H9 (cell line): ENCODE data around the gene MRPS27. TPM values are rescaled to one million over a fixed set of nuclear protein-coding genes. Genes with fewer than 3 reads are reported as not detected.

Source experiments
- DNase-seq: peaks from one replicate; pipeline ENCODE4 v3.0.0-alpha.2; 2017
- H2AFZ ChIP-seq: one replicate; pipeline ENCODE4 v1.6.1; 2013; ENCODE audit warnings: mild to moderate bottlenecking, low read length, control low read depth, moderate library complexity
- H2AK5ac ChIP-seq: 2 replicates; pipeline ENCODE4 v1.6.1; 2013; ENCODE audit warnings: low read length, control low read depth, mixed read lengths; ENCODE audit not compliant: insufficient read length
- H2BK120ac ChIP-seq: one replicate; pipeline ENCODE4 v1.6.1; 2013; ENCODE audit warnings: low read depth, mild to moderate bottlenecking, low read length, control low read depth, inconsistent platforms; ENCODE audit not compliant: poor library complexity, severe bottlenecking
- H2BK12ac ChIP-seq: 2 replicates; pipeline ENCODE4 v1.6.1; 2013; ENCODE audit warnings: low read length, control low read depth, mixed read lengths, low read depth; ENCODE audit not compliant: insufficient read length
- H2BK15ac ChIP-seq: 2 replicates; pipeline ENCODE4 v1.6.1; 2013; ENCODE audit warnings: low read depth, low read length, control low read depth
- H2BK20ac ChIP-seq: one replicate; pipeline ENCODE4 v1.6.1; 2013; ENCODE audit warnings: low read depth, mild to moderate bottlenecking, low read length, control low read depth, inconsistent platforms; ENCODE audit not compliant: poor library complexity, severe bottlenecking
- H2BK5ac ChIP-seq: 2 replicates; pipeline ENCODE4 v1.6.1; 2013; ENCODE audit warnings: low read length, control low read depth, mixed read lengths; ENCODE audit not compliant: insufficient read length
- H3K14ac ChIP-seq: 2 replicates; pipeline ENCODE4 v1.6.1; 2013; ENCODE audit warnings: low read length, control low read depth; ENCODE audit not compliant: insufficient read depth
- H3K18ac ChIP-seq: 2 replicates; pipeline ENCODE4 v1.6.1; 2013; ENCODE audit warnings: low read depth, mild to moderate bottlenecking, mixed read lengths, low read length, control low read depth; ENCODE audit not compliant: insufficient read length
- H3K23ac ChIP-seq: 2 replicates; pipeline ENCODE4 v1.6.1; 2013; ENCODE audit warnings: low read length, control low read depth, mixed read lengths, low read depth; ENCODE audit not compliant: insufficient read length
- H3K23me2 ChIP-seq: 2 replicates; pipeline ENCODE4 v1.6.1; 2013; ENCODE audit warnings: low read depth, mild to moderate bottlenecking, mixed read lengths, low read length, control low read depth; ENCODE audit not compliant: insufficient read length, poor library complexity, severe bottlenecking
- H3K27ac ChIP-seq: 2 replicates; pipeline ENCODE4 v1.5.1; 2013; ENCODE audit warnings: low read length, control low read depth, mixed read lengths, low read depth; ENCODE audit not compliant: insufficient read length
- H3K27me3 ChIP-seq: 2 replicates; pipeline ENCODE4 v1.6.1; 2013; ENCODE audit warnings: low read length, control low read depth, inconsistent platforms; ENCODE audit not compliant: insufficient read depth
- H3K4ac ChIP-seq: 2 replicates; pipeline ENCODE4 v1.6.1; 2013; ENCODE audit warnings: low read depth, mild to moderate bottlenecking, control low read depth, inconsistent platforms, low read length, moderate library complexity
- H3K4me1 ChIP-seq: 2 replicates; pipeline ENCODE4 v1.6.1; 2013; ENCODE audit warnings: low read length, control low read depth, inconsistent platforms; ENCODE audit not compliant: insufficient read depth
- H3K4me2 ChIP-seq: 2 replicates; pipeline ENCODE4 v1.6.1; 2013; ENCODE audit warnings: low read length, control low read depth, mixed read lengths; ENCODE audit not compliant: insufficient read length, insufficient read depth
- H3K56ac ChIP-seq: 2 replicates; pipeline ENCODE4 v1.6.1; 2013; ENCODE audit warnings: low read depth, mild to moderate bottlenecking, mixed read lengths, low read length, control low read depth; ENCODE audit not compliant: insufficient read length
- H3K79me1 ChIP-seq: 2 replicates; pipeline ENCODE4 v1.6.1; 2013; ENCODE audit warnings: low read depth, mild to moderate bottlenecking, moderate library complexity, low read length, control low read depth, inconsistent platforms; ENCODE audit not compliant: insufficient read depth, poor library complexity, severe bottlenecking
- H3K79me2 ChIP-seq: 2 replicates; pipeline ENCODE4 v1.6.1; 2013; ENCODE audit warnings: low read length, control low read depth, inconsistent platforms; ENCODE audit not compliant: insufficient read depth
- H3K9ac ChIP-seq: 2 replicates; pipeline ENCODE4 v1.6.1; 2013; ENCODE audit warnings: low read length, control low read depth, mixed read lengths; ENCODE audit not compliant: insufficient read length; ENCODE audit errors: extremely low read depth
- H3K9me3 ChIP-seq: one replicate; pipeline ENCODE4 v1.6.1; 2013; ENCODE audit warnings: low read depth, low read length, inconsistent platforms; ENCODE audit not compliant: control insufficient read depth
- H3T11ph ChIP-seq: one replicate; pipeline ENCODE4 v1.6.1; 2013; ENCODE audit warnings: mild to moderate bottlenecking, low read length, control low read depth, inconsistent platforms
- H4K20me1 ChIP-seq: one replicate; pipeline ENCODE4 v1.6.1; 2013; ENCODE audit not compliant: control insufficient read depth, insufficient read length, insufficient read depth
- H4K5ac ChIP-seq: 2 replicates; pipeline ENCODE4 v1.6.1; 2013; ENCODE audit warnings: low read depth, mild to moderate bottlenecking, mixed read lengths, low read length, control low read depth; ENCODE audit not compliant: insufficient read length
- H4K8ac ChIP-seq: replicated peaks from 2 replicates; pipeline ENCODE4 v1.6.1; 2013; ENCODE audit warnings: low read length, control low read depth, mixed read lengths, low read depth; ENCODE audit not compliant: insufficient read length
- H4K91ac ChIP-seq: 2 replicates; pipeline ENCODE4 v1.6.1; 2013; ENCODE audit warnings: low read depth, mild to moderate bottlenecking, moderate library complexity, mixed read lengths, low read length, control low read depth; ENCODE audit not compliant: insufficient read length
- H3K27ac Mint-ChIP-seq, 3 experiments: 2 replicates in 2 of 3; 3 replicates in 1 of 3; pipeline ENCODE4 v1.8.0; 2020 to 2021; ENCODE audit warnings: mixed read lengths in 3 of 3, mild to moderate bottlenecking in 1 of 3, moderate library complexity in 1 of 3
- H3K27me3 Mint-ChIP-seq: 2 replicates; pipeline ENCODE4 v1.8.0; 2021; ENCODE audit warnings: low read depth, mild to moderate bottlenecking, moderate library complexity, mixed read lengths
- H3K36me3 Mint-ChIP-seq, 3 experiments: 2 replicates in 2 of 3; 3 replicates in 1 of 3; pipeline ENCODE4 v1.8.0; 2020 to 2021; ENCODE audit warnings: low read depth in 3 of 3, mixed read lengths in 3 of 3; ENCODE audit not compliant: insufficient read depth in 1 of 3
- H3K4me1 Mint-ChIP-seq, 2 experiments: 2 replicates each; pipeline ENCODE4 v1.8.0; 2020; ENCODE audit warnings: mixed read lengths in 2 of 2
- H3K4me3 Mint-ChIP-seq, 2 experiments: 2 replicates in 1 of 2; 3 replicates in 1 of 2; pipeline ENCODE4 v1.8.0; 2020 to 2021; ENCODE audit warnings: mild to moderate bottlenecking in 2 of 2, mixed read lengths in 2 of 2, moderate library complexity in 1 of 2
- H3K9me3 Mint-ChIP-seq, 2 experiments: 2 replicates in 1 of 2; 3 replicates in 1 of 2; pipeline ENCODE4 v1.8.0; 2020; ENCODE audit warnings: mild to moderate bottlenecking in 2 of 2, mixed read lengths in 2 of 2, moderate library complexity in 1 of 2
- WGBS: extraction: QIAGEN DNeasy Blood & Tissue Kit; methylation state at CpG from one replicate; pipeline ENCODE4 v1.1.7; 2013; ENCODE audit warnings: missing lambda C conversion rate, low lambda C conversion rate, mixed read lengths; ENCODE audit not compliant: insufficient read length; ENCODE audit errors: extremely low coverage; 5-methylcytosine and 5-hydroxymethylcytosine counted together
- total RNA-seq: library from RNA; stranded (reverse); gene quantifications from 2 replicates; pipeline ENCODE4 v1.2.1, GENCODE V29; 2021
- TF ChIP-seq, protein P1 (sequence below): fragments of 200-600 bp; sonication (generic); conservative IDR thresholded peaks from 3 replicates; pipeline ENCODE4 v1.8.0; 2021; ENCODE audit warnings: antibody characterized with exemption, mild to moderate bottlenecking

Gene MRPS27
- total RNA-seq, 1 experiment from 2014 or later = 83.3 TPM

DNA sequence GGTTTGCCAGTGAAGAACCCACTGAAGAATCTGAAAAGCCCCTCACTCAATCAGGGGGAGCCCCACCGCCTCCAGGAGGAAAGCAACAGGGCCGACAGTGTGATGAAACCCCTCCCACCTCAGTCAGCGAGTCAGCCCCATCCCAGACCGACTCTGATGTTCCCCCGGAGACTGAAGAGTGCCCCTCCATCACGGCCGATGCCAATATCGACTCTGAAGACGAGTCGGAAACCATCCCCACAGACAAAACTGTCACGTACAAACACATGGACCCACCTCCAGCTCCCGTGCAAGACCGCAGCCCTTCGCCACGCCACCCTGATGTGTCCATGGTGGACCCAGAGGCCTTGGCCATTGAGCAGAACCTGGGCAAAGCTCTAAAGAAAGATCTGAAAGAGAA, 120.4 kb downstream of the MRPS27 start:
- H3K4ac ChIP-seq = no peak overlapping the region
- no CpG with 5 or more reads among the region's 15 CpGs for WGBS
- H3K27ac ChIP-seq = no peak overlapping the region
- H4K91ac ChIP-seq = no peak overlapping the region
- H3K23me2 ChIP-seq = no peaks in the 10 kb centered on the region
- no peak overlapping the region for H3K9ac ChIP-seq
- DNase-seq = no peak
- peaks cover 0 to 7% of the 10 kb centered on the region in 2 experiments; a peak in 1 of 5 replicates for H3K9me3 Mint-ChIP-seq
- no peak overlapping the region for H2AK5ac ChIP-seq
- no peak overlapping the region for H2BK120ac ChIP-seq
- no peak overlapping the region for H2BK15ac ChIP-seq
- no peak overlapping the region for H3T11ph ChIP-seq
- H3K56ac ChIP-seq = no peak overlapping the region
- no peaks in the 10 kb centered on the region for H3K9me3 ChIP-seq
- no peaks in the 10 kb centered on the region; the same call in 1 of the 2 replicates for H3K4me1 ChIP-seq
- no peaks in the 10 kb centered on the region for H3K27me3 ChIP-seq
- H4K20me1 ChIP-seq = no peaks in the 10 kb centered on the region
- H3K18ac ChIP-seq = no peak overlapping the region
- no peak overlapping the region for H3K4me3 Mint-ChIP-seq
- peaks cover 0 to 3% of the 10 kb centered on the region in 2 experiments; a peak in 3 of 4 replicates for H3K4me1 Mint-ChIP-seq
- peaks cover 65 to 81% (median 77%) of the 10 kb centered on the region in 3 experiments for H3K36me3 Mint-ChIP-seq
- no peak overlapping the region for H2BK12ac ChIP-seq
- no peak overlapping the region for H3K23ac ChIP-seq
- H4K8ac ChIP-seq = no peak overlapping the region
- TF ChIP-seq, protein P1, sequence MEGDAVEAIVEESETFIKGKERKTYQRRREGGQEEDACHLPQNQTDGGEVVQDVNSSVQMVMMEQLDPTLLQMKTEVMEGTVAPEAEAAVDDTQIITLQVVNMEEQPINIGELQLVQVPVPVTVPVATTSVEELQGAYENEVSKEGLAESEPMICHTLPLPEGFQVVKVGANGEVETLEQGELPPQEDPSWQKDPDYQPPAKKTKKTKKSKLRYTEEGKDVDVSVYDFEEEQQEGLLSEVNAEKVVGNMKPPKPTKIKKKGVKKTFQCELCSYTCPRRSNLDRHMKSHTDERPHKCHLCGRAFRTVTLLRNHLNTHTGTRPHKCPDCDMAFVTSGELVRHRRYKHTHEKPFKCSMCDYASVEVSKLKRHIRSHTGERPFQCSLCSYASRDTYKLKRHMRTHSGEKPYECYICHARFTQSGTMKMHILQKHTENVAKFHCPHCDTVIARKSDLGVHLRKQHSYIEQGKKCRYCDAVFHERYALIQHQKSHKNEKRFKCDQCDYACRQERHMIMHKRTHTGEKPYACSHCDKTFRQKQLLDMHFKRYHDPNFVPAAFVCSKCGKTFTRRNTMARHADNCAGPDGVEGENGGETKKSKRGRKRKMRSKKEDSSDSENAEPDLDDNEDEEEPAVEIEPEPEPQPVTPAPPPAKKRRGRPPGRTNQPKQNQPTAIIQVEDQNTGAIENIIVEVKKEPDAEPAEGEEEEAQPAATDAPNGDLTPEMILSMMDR = no peak
- no peak overlapping the region for H2BK5ac ChIP-seq
- H3K4me2 ChIP-seq = no peak overlapping the region
- H4K5ac ChIP-seq = no peak overlapping the region
- H3K14ac ChIP-seq = no peak overlapping the region
- no peak overlapping the region for H3K27ac Mint-ChIP-seq
- no peak overlapping the region for H2BK20ac ChIP-seq
- no peaks in the 10 kb centered on the region for H3K27me3 Mint-ChIP-seq
- no peaks in the 10 kb centered on the region for H3K79me1 ChIP-seq
- no peak overlapping the region for H2AFZ ChIP-seq
- no peaks in the 10 kb centered on the region for H3K79me2 ChIP-seq
